ENCODE measurements around the gene TRMT1.
"Not testable (repeated sequence)": the region's sequence is repeated elsewhere in the genome, so short reads cannot be mapped to it uniquely, and the experiment has no call there.

Gene TRMT1

GRCh38 chr19:13116282-13117175, at the start of gene TRMT1:
Gene TRMT1, minus strand, starts transcription at chr19:13116740. Its CDS starts 341 bp downstream, at chr19:13116399.
- H3K9me3 ChIP-seq (ENCODE audit: severe bottlenecking) = no peaks in the 10 kb centered on the region
- DNase-seq (ENCODE audit: low spot score) (peak; percentile 95), ATAC-seq (ENCODE audit: low read depth) (peak; percentile 50)
- H3K27me3 ChIP-seq (ENCODE audit: insufficient read depth, poor library complexity, severe bottlenecking) = no peaks in the 10 kb centered on the region
- H3K27ac ChIP-seq (ENCODE audit: poor library complexity, severe bottlenecking) = peak within 1 kb of the TSS; percentile 88
- H3K4me1 ChIP-seq (ENCODE audit: insufficient read depth, poor library complexity, severe bottlenecking) = peaks cover 8% of the 10 kb centered on the region
- H3K36me3 ChIP-seq (ENCODE audit: low read depth) = peaks cover 39% of the 10 kb centered on the region
- H3K4me3 ChIP-seq (ENCODE audit: severe bottlenecking) = peak within 1 kb of the TSS; percentile 87
- TF ChIP-seq CTCF (IDR thresholded peaks at IDR 0.05; ENCODE audit: poor library complexity, severe bottlenecking) = no peak

- peaks cover 64% of the 10 kb centered on the region for H3K4me1 ChIP-seq (ENCODE audit: insufficient read depth, poor library complexity, severe bottlenecking)
- not testable (repeated sequence) for ATAC-seq (ENCODE audit: low read depth); H3K27me3 ChIP-seq (ENCODE audit: insufficient read depth, poor library complexity, severe bottlenecking); H3K36me3 ChIP-seq (ENCODE audit: low read depth); H3K9me3 ChIP-seq (ENCODE audit: severe bottlenecking); DNase-seq (ENCODE audit: low spot score); H3K4me3 ChIP-seq (ENCODE audit: severe bottlenecking)
- peak overlapping the region; percentile 99 for H3K27ac ChIP-seq (ENCODE audit: poor library complexity, severe bottlenecking)
Measured at GRCh38 chr19:13166151-13166550, 49.6 kb upstream of the TRMT1 start.

- ATAC-seq (ENCODE audit: low read depth) (no peak), DNase-seq (ENCODE audit: low spot score) (no peak)
- no peak overlapping the region for H3K4me3 ChIP-seq (ENCODE audit: severe bottlenecking)
- TF ChIP-seq CTCF (IDR thresholded peaks at IDR 0.05; ENCODE audit: poor library complexity, severe bottlenecking) = no peak
- no peaks in the 10 kb centered on the region for H3K9me3 ChIP-seq (ENCODE audit: severe bottlenecking)
- H3K27me3 ChIP-seq (ENCODE audit: insufficient read depth, poor library complexity, severe bottlenecking) = no peaks in the 10 kb centered on the region
- peak overlapping the region; percentile 99 for H3K27ac ChIP-seq (ENCODE audit: poor library complexity, severe bottlenecking)
- no peaks in the 10 kb centered on the region for H3K36me3 ChIP-seq (ENCODE audit: low read depth)
- peaks cover 69% of the 10 kb centered on the region for H3K4me1 ChIP-seq (ENCODE audit: insufficient read depth, poor library complexity, severe bottlenecking)
Measured at GRCh38 chr19:13165162-13165997, 48.8 kb upstream of the TRMT1 start.

GRCh38 chr19:13164343-13165161, 48.0 kb upstream of the TRMT1 start:
- ATAC-seq (ENCODE audit: low read depth) (peak; percentile 9; the same call in 2 of the 3 replicates), DNase-seq (ENCODE audit: low spot score) (peak; percentile 86)
- Histone ChIP-seq H3K4me3 (ENCODE audit: severe bottlenecking) (peak overlapping the region; percentile 12), H3K4me1 (ENCODE audit: insufficient read depth, poor library complexity, severe bottlenecking) (peaks cover 61% of the 10 kb centered on the region), H3K27me3 (ENCODE audit: insufficient read depth, poor library complexity, severe bottlenecking) (no peaks in the 10 kb centered on the region), H3K36me3 (ENCODE audit: low read depth) (no peaks in the 10 kb centered on the region), H3K27ac (ENCODE audit: poor library complexity, severe bottlenecking) (peak overlapping the region; percentile 99), H3K9me3 (ENCODE audit: severe bottlenecking) (no peaks in the 10 kb centered on the region)
- no peak for TF ChIP-seq CTCF (IDR thresholded peaks at IDR 0.05; ENCODE audit: poor library complexity, severe bottlenecking)
